GM13977 (cell line): ENCODE results near the gene GNB2.

Experiments used
- DNase-seq: peaks from one replicate; pipeline ENCODE4 v3.0.0; 2012; ENCODE audit warnings: low spot score
- in situ Hi-C: fragments of 300-500 bp; cut with MboI; formaldehyde crosslinking; loops from one replicate; pipeline ENCODE4 v1.12.0; 2022; ENCODE audit warnings: low sequenced_read_pairs, low pct_unique_long_range_greater_than_20kb, mixed read lengths, inconsistent platforms; ENCODE audit not compliant: unreplicated experiment
- TF ChIP-seq, protein P1 (sequence below): IDR thresholded peaks from 2 replicates; pipeline ENCODE4 v1.5.1; 2012; ENCODE audit warnings: mild to moderate bottlenecking, control low read depth; ENCODE audit not compliant: insufficient read depth; ENCODE audit errors: extremely low read depth, missing control alignments

The GNB2 gene

DNA sequence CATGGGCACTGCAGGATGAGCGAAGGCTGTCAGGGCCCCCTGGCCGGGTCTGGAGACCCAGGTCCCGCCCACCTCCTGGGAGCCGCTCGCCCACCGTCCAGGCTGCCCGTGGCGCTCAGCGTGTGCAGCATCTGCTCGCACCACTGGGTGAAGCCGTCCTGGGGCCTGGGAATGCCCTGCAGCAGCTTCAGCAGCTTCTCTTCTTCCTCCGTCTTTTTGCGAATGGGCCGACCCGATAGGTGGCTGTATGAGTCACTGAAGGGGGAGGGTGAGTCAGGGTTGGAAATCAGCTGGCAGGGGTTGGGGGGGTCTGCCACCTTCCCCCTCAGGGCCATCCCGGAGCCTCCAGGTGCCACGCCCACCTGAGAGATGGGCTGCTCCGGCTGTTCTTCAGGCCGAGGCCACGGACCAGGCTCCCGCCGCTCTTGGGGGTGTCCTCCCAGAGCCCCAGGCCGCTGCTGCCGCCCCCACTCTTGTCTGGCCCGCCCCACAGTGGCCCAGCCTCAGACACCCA lies 8.7 kb downstream of the GNB2 start:
- TF ChIP-seq, protein P1, sequence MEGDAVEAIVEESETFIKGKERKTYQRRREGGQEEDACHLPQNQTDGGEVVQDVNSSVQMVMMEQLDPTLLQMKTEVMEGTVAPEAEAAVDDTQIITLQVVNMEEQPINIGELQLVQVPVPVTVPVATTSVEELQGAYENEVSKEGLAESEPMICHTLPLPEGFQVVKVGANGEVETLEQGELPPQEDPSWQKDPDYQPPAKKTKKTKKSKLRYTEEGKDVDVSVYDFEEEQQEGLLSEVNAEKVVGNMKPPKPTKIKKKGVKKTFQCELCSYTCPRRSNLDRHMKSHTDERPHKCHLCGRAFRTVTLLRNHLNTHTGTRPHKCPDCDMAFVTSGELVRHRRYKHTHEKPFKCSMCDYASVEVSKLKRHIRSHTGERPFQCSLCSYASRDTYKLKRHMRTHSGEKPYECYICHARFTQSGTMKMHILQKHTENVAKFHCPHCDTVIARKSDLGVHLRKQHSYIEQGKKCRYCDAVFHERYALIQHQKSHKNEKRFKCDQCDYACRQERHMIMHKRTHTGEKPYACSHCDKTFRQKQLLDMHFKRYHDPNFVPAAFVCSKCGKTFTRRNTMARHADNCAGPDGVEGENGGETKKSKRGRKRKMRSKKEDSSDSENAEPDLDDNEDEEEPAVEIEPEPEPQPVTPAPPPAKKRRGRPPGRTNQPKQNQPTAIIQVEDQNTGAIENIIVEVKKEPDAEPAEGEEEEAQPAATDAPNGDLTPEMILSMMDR = no peak
- in situ Hi-C loops = no loop called here
- DNase-seq = peak; percentile 23

DNA sequence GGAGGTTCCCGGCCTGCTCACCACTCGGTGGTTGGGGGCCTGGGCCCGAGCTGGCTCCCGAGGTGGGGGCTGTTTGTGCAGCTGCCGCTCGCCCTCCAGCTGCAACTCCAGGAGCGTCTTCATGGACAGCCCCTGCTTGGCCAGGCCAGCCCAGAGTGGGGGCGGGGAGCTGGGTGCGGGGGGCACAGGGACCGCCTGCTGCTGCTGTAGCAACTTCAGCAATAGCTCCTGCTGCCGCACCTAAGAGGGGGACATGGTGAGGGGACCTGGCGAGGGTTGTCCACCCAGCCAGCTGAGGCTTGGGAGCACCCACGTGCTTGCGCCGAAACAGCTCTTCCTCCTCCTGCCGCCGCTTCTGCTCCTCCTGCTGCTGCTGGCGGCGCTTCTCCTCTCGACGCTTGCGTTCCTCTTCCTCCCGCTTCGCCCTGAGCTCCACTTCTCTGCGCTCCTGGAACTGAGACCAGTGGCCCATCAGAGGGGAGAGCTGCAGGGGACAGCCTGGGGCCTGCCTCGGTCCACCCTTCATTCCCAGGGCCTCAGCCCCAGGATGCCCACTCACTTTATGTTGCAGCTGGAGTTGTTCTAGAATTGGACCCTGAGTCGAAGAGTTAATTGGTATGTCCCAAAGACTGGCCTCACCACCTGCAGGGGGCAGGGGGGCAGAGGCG lies 9.6 kb downstream of the GNB2 start:
- DNase-seq = peak; percentile 20
- TF ChIP-seq, protein P1 = no peak
- in situ Hi-C loops = no loop called here

DNA sequence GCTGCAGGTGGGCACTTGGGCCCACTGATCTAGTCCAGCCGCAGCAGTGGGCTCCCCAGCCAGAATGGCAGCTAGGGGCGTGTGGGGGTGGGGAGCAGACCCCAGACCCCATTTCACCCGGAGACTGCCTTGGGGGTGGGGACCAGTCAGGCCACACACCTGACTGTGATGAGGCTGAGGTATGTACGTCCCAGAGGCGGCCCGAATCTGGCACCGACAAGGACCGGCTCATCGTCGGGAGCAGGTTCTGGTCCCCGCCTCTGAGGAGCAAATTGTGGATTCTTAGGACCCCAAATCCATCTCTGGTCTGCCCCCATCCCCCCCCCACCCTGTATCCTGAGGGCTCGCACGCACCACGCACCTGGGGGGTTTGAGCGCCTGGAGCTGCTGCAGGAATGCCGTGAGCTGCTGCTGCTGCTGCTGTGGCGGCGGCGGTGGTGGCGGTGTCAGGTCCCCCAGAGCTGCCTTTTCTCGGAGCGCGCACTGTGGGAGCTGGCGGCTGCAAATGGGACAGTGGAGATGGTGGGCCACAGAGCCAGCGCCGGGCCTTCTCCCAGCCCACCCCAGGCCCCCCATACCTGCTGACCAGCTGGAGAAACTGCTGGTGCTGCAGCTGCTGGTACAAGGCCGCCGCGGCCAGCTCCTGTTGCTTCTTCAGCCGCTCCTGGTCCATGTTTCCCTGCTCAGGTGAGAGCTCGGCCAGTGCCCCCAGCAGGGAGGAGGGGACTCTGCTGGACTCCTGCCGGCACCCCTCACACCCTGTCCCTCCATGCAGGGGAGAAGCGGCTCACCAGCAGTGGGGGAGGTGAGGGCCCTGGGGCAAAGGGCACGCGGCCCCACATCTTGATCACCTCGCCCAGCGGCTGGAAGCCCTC lies 10.4 kb downstream of the GNB2 start:
- in situ Hi-C loops = no loop called here

DNA sequence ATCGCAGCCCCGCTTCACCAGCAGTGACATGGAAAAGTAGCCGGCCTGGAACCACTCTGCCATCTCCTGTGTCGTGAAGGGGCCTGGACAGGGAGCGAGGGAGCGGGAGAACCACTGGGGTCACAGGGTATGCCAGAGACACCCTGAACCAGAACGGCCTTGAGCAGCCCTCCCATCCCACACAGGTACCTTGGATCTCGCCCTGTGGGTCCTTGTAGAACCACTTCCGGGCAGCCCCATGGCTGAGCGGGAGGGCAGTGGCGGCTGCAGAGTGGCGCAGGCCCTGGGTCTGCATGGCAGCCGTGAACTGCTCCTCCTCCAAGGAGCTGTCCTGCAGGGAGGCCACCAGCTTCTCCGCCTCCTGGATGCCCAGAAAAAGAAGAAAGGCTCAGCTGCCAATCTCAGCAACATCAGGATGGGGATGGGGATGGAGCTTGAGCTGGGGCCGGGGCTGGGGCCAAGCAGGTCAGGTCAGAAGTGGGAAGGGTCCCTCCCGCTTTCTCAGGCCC lies 11.0 kb downstream of the GNB2 start:
- DNase-seq = peak; percentile 20
- in situ Hi-C loops = no loop called here
- TF ChIP-seq, protein P1 = no peak

More for the DNA sequence above, 10.4 kb downstream of the GNB2 start:
- DNase-seq = peak; percentile 24
- TF ChIP-seq, protein P1 = no peak

DNA sequence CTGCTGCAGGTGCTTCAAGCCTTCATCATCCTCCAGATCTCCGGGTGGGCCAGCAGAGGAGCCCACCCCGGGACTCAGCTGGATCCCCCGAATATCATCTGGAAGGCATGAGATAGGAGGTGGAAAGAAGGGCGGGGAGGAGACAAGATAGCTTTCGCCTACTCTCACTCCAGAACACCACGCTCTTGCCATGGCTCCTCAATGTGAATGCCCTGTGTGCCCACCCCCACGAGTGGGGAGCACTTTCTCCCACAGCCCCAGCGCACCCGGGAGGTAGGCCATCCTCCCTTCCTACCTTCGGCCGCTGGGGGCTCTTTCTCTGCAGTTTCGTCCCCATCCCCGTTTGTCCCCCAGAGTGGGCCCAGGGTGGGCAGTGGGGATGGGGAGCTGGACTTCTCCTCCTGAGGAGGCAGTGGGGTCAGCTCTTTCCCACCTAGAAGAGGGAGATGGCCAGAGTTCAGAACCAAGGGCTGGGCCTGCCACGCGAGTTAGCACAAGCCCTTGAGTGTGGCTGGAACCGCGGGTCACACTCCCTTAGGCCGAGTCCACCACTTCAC lies 11.6 kb downstream of the GNB2 start:
- TF ChIP-seq, protein P1 = no peak
- peak; percentile 26 for DNase-seq
- in situ Hi-C loops = no loop called here

DNA sequence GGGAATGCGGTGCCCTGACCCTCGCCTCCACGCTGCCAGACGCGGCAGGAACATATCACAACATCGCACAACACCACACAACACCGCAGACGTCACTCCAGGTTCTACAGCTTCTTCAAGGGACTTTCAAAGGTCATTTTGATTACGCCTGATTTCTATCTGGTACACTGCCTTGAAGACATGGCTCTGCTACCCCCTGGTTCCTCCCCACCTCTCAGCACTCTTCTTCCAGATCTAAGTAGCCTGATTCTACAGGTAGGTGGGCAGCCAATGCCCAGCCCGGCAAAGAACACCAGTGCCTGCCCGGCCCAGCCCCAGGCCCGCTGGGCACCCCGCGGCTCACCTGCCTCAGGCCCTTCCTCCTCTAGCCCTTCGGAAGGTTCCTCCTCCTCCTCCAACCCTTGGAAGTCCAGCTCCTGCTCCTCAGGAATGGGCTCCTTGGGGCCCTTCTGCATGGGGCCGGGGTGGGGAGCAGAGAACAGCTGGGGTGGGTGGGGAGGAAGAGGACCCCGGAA lies 12.1 kb downstream of the GNB2 start:
- in situ Hi-C loops = no loop called here
- TF ChIP-seq, protein P1 = no peak
- DNase-seq = peak; percentile 26
